Right renal pelvis (tissue), 4 donors: ENCODE measurements around the gene JMJD1C. TPM values are rescaled to one million over a fixed set of nuclear protein-coding genes. Genes with fewer than 3 reads are reported as not detected.
"Not testable (repeated sequence)": the region's sequence is repeated elsewhere in the genome, so short reads cannot be mapped to it uniquely, and the experiment has no call there.

Source experiments
- DNase-seq, 4 donors: peaks; one replicate each; pipeline ENCODE4 v3.0.0-alpha.2; 2013; ENCODE audit warnings: low read depth in 4 of 4, low spot score in 3 of 4, missing footprints in 1 of 4
- polyA plus RNA-seq, 4 donors: library from polyadenylated mRNA; unstranded; fragments of 120-200 nt; gene quantifications; one replicate each; pipeline ENCODE4 v1.2.1, GENCODE V29; 2013; ENCODE audit not compliant: insufficient read length in 4 of 4

JMJD1C gene
- polyA plus RNA-seq, 4 donors, result 88.4 to 115 (median 112) TPM

DNA sequence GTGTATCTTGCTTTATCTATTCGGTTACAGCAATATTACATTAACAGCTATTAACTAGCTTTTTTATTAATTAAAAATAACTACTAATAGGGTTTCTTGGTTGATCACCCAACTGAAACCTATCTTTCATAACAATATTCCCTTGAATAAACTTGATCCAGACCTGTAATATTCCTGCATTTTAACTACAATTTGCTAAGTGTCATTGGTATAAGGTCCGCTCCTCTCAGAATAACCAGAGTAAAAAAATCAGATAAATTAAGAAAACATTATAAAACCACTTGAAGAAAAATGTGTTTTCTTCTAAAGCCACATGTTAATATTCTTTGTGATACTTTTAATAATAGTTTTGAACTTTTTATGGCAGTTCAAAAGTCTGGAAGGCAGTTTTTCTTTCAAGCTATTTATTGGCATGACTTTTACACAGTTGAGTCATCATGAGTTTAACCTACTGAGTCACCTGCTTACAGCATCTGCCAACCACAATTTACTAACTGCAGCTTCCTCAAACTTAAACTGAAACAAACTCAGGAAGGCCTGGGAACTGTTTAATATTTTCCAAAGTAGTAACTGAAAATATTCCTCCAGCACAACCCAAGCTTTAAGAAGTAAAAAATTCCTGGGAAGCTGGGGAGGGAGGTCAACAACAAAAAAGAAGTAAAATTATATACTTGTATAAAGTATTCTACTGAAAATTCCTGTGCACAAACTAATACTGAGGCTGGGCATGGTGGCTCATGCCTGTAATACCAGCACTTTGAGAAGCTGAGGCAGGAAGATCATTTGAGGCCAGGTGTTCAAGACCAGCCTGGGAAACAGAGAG, 229.5 kb downstream of the JMJD1C start:
- DNase-seq, result no peak

- DNase-seq, result not testable (repeated sequence)
These were observed 230.6 kb downstream of the JMJD1C start for GRCh38 chr10:63235136-63235535.

DNA sequence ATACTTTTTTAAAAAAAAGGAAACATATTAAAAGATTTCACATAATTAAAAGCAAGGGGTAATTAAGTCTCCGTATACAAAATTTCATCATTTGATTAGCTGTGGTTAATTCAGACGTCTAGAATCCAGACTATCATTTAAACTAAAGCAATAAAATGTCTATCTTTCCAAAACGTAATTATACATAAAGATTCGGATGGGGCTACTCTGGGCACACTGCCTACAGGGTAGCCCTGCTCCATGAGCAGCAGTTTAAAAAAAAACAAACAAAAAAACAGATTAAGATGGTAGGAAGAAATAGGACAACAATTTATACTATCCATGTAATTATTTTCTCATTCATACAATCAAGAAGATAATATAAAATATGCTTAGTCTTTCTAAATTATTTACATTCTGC, 236.6 kb downstream of the JMJD1C start:
- DNase-seq, result no peak

DNA sequence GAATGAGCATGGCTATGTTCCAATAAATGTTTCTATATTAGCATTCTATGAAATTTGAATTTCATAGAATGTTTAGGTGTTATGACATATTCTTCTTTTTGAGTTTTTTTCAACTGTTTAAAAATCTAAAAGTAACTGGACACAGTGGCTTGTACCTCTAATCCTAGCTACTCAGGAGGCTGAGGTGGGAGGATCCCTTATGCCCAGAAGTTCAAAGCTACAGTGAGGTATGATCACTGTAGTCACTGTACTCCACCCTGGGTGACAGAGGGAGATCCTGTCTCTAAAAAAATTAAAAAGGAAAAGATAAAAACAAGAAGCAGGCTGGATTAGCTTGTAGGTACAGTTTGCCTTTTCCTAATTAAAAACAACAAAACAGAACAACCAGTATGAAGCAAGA, 237.5 kb downstream of the JMJD1C start:
- no peak for DNase-seq

GRCh38 chr10:63227207-63227895, 238.4 kb downstream of the JMJD1C start:
- DNase-seq, result no peak

GRCh38 chr10:63224241-63224640, 241.5 kb downstream of the JMJD1C start:
- no peak for DNase-seq

- no peak for DNase-seq
These were observed 243.8 kb downstream of the JMJD1C start for GRCh38 chr10:63221950-63222349.

DNA sequence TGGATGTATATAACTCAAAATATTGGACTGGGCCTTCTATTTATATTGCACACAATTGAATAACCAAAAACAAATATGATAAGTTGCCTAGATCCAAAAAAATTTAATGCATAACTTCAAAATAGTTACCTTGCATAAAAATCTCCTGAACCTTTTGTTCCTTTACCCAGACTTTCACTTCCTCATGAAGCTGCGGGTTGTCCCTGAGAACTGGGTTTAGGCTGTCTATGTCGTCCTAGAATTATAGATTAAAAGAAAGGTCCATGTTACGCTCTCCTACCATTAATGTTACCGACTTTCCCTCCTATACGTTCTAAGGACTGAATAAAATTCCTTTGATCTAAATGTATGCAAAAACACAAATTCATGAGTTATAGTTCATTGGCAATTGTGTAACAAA, 246.0 kb downstream of the JMJD1C start:
- no peak for DNase-seq

DNA sequence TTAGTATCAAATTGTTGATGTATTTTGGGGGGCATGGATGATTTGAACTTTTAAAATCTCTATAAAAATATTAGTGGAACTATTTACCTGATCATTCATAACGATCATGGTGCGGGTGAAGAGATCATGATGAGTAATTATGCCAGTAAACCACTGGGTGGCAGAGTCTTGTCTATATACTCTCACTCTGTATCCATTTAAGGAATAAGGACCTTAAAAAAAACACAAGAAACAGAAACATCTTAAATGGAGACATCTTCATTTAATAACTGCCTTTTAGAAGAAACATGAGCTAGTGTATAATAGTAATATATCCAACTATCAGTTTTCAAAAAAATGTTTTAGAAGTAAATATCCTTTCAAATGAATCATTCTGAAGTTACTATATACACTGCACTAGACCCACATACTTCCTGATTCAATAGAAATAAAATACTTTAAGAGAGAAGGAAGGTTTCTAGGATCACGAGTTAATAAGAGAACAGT, 248.6 kb downstream of the JMJD1C start:
- peak in 1 of 4 donors; percentile 38 for DNase-seq

GRCh38 chr10:63214571-63214970, 251.2 kb downstream of the JMJD1C start:
- no peak for DNase-seq

- no peak for DNase-seq
These were observed 252.3 kb downstream of the JMJD1C start for GRCh38 chr10:63213489-63213888.

- no peak for DNase-seq
These were observed 255.1 kb downstream of the JMJD1C start for GRCh38 chr10:63210611-63211196.

GRCh38 chr10:63209705-63210104, 256.1 kb downstream of the JMJD1C start:
- no peak for DNase-seq

DNA sequence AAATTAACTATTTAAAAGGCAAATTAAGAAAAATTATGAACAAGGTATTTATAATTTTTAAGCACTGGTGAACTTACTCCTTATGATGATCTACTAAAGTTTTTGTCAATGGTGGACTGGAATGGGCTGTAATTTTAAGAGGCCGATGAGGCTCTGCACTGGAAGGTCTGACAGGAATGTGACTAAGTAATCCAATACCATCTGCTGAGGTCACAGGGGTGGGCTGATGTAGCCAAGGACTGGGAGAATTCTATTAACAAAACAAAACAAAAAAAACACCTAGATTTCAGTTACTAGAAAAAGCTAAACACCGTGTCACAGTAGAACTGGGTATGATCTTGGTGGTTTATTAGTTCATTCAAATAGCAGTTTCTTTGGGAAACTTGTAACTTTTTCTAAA, 256.8 kb downstream of the JMJD1C start:
- DNase-seq, result no peak

DNA sequence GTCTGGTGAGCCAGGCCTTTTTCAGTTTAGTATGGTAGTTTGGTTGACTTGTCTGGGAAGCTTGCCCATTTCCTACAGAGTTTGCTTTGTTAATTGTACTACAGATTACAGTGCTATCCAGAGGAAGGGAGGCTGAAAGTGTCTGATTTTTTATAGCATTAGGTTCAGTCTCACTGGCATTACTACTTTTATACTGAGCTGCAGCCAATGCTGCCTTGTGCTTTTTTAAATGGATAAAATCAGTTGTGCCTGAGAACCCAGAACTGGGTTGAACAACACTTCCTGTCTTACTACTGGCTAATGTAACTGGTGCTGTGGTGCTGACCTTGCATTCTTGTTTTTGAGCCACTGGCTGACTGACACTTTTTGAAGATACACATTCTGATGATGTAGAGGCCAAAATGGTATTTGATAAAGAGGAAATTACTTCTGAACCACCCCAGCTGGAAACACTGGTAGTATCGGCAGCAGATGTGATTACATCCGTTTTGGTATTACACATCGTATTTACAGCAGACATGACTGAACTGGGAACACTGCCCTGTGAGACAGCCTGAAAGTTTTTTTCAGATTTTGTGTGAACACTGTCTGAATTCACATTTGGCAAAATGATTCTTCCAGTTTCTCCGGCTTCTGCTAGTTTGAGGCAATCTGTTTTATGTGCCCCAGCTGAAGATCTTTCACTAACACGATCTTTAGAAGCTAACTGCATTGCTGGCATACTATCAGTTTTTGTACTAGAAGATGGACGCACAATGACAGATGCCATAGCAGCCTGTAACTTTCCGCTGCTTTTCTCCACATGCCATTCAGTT, 258.6 kb downstream of the JMJD1C start:
- no peak for DNase-seq

DNA sequence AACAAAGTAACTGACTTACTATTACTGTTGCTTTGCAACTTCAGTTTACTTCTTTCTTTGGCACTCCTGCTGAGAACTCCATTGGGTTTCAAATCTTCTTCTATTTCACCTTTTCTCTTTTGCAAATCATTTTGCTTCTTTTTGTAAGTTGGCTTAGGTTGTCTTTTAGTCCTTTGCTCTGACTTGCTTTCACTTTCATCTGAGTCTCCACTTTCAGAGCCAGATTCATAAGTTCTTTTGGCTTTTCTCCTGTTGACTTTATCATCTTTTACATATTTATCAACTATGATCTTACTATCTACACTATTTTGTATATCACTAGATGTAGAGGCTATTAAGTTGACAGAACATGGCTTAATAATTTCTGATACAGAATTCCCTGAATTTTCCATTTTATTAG, 259.2 kb downstream of the JMJD1C start:
- DNase-seq, result no peak

DNA sequence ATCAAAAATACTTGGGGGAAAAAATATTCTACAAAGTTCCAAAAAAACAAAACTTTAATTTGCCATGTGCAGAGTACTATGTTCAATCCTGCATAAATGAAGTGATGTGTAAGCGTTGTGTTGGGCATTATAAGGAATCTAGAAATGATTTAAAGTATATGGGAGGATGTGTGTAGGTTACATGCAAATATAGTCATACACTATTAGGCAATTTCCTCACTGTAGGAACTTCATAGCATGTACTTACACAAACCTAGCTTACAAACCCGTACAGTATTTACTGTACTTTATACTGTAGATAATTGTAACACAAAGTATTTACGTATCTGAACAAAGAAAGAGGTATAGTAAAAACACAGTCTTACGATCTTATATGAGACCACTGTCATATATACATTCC, 260.4 kb downstream of the JMJD1C start:
- DNase-seq, result no peak

GRCh38 chr10:63204667-63205391, 260.9 kb downstream of the JMJD1C start:
- DNase-seq, result no peak

DNA sequence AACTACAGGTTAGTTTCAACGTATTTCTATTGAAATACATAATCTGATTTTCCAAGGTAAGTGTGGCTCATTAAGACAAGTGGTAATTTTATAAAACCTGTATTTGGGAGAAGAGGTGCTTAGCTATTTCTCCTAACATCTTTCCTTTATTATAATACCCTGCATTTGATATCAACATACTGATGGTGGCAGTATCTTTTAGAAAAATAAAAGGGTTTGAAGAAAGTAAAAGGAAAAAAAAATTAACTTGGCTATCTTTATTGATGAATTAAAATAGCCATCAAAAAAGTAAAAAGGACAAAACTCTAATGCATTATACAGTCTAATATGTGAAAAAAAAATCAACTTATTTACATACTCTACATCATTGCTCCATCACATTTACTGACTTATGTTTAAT, 264.7 kb downstream of the JMJD1C start:
- DNase-seq, result no peak

DNA sequence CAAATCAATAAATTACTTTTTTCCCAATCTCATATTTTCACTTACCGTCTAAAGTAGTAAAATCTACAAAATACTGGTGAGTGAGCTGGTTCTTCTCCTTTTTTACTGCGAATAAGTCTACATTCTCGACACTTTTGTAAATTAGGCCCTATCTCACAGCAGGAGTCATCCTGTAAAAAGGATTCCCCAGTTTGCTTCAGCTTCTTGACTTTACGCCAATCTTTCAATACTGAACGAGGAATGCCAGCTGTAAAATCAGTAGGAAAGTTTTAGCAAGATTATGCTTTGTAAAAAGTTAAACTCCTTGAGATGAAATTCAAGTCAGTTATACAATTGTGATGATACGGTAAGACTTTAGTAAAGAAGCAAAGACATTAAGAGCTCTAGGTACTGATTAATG, 265.3 kb downstream of the JMJD1C start:
- DNase-seq, result no peak
